Transverse colon (tissue), 4 donors: ENCODE data around the gene ZNF865.

ENCODE experiments used
- CTCF ChIP-seq, 5 experiments: fragments of 200-600 bp in 3 of 5; fragments of 450-650 bp in 2 of 5; sonication (generic) in 3 of 5; IDR thresholded peaks; 1 replicate in 2 of 5; 2 replicates in 3 of 5; pipeline ENCODE4 v1.5.1; 2016 to 2017; ENCODE audit warnings: antibody characterized with exemption in 5 of 5, inconsistent platforms in 3 of 5, mild to moderate bottlenecking in 2 of 5, moderate library complexity in 1 of 5
- EP300 ChIP-seq: sonication (generic); formaldehyde crosslinking; IDR thresholded peaks from one replicate; pipeline ENCODE4 v1.6.1; 2017; ENCODE audit warnings: antibody characterized with exemption, low read depth
- POLR2A ChIP-seq: fragments of 450-650 bp; IDR thresholded peaks from one replicate; pipeline ENCODE4 v1.6.1; 2016; ENCODE audit warnings: antibody characterized with exemption, mild to moderate bottlenecking, moderate library complexity
- POLR2AphosphoS5 ChIP-seq, 3 donors: sonication (generic); formaldehyde crosslinking; IDR thresholded peaks; one replicate each; pipeline ENCODE4 v1.6.1; 2016; ENCODE audit warnings: antibody characterized with exemption in 3 of 3

GRCh38 chr19:55663846-55664536, 58.5 kb downstream of the ZNF865 start:
- TF ChIP-seq CTCF (IDR thresholded peaks at IDR 0.05), result no peak
- no peak for TF ChIP-seq POLR2A
- TF ChIP-seq EP300, result no peak
- TF ChIP-seq POLR2AphosphoS5 (IDR thresholded peaks at IDR 0.05), result no peak
